SH-SY5Y (cell line): ENCODE measurements around the gene SECISBP2L.

ENCODE experiments used
- GATA2 ChIP-seq: IDR thresholded peaks from 2 replicates; pipeline ENCODE4 v1.6.1; 2011; ENCODE audit warnings: mild to moderate bottlenecking, low read depth, low read length
- GATA3 ChIP-seq: IDR thresholded peaks from 2 replicates; pipeline ENCODE4 v1.6.1; 2011; ENCODE audit warnings: low read depth, mild to moderate bottlenecking, low read length, moderate library complexity

SECISBP2L gene

DNA sequence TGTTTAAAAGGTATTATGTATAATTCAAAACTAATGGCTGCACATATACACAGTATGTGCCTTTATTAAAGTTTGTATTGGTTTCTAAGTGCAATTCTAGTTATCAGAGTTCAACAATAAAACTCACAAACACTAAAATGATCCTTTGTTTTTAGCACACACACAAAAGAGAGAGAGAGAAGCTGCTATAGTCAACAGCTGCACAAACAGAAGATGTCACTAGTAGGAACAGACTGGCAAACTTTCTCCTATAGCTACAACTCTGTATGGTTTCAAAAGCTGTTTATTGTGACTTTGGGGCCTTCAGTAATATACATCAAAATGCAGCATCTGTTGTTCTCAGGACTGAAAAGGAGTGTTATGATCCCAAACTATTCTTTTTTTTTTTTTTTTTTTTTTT, 6.1 kb downstream of the SECISBP2L start:
- TF ChIP-seq GATA2 (no peak), GATA3 (no peak)

GRCh38 chr15:49038382-49038781, 7.9 kb downstream of the SECISBP2L start:
- TF ChIP-seq GATA2 (no peak), GATA3 (no peak)

- TF ChIP-seq GATA2, result no peak
- no peak for TF ChIP-seq GATA3
These were observed 8.7 kb downstream of the SECISBP2L start for GRCh38 chr15:49037546-49037940.

GRCh38 chr15:49036650-49037545, 9.3 kb downstream of the SECISBP2L start:
- TF ChIP-seq GATA2 (no peak), GATA3 (no peak)

- TF ChIP-seq GATA2 (no peak), GATA3 (no peak)
These were observed 10.4 kb downstream of the SECISBP2L start for GRCh38 chr15:49035825-49036224.

DNA sequence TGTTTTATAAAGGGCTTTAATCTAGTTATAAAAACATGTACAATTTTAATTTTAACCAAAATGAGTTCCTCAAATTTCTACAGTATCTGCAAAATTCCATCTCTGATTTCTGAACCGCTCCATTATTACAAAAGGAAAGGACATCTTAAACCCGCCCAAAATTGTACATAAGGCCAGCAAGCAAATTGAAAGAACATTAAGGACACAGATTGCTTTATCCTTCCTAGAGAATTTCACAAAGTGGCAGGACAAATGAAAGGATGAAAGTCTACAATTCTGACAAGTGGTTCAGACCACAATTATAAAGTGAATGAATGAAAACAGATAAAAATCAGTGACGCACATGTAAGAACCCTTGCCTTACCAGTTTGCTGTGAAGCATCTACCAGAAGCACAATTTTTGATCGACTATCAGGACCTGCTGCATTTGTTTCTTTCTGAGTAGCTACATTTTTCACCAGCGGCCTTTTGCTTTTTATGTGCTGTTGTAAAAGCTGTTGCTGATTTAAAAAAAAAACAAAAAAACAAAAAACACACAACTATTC, 13.6 kb downstream of the SECISBP2L start:
- TF ChIP-seq GATA2 (no peak), GATA3 (no peak)

DNA sequence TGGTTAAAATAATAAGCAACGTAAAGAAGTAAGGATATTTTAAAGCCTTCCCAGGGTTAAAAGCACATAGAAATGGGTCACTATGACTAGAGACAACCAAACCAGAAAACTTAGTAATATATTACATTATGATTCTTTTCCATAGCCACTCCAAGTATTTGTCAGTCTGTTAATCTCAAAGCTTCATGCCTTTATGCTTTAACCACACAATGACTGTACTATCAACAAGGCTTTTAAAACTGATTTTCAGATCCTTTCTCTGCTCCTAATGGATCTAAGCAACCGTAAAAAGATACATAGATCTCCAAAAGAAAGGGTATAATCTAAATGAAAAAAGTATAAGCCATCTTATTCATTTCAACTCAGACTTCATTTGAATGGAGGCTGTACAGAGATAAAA, 14.4 kb downstream of the SECISBP2L start:
- TF ChIP-seq GATA3 (no peak), GATA2 (no peak)

- TF ChIP-seq GATA3 (no peak), GATA2 (no peak)
These were observed 19.5 kb downstream of the SECISBP2L start for GRCh38 chr15:49026700-49027099.

- no peak for TF ChIP-seq GATA2
- no peak for TF ChIP-seq GATA3
These were observed 21.4 kb downstream of the SECISBP2L start for GRCh38 chr15:49024840-49025239.

DNA sequence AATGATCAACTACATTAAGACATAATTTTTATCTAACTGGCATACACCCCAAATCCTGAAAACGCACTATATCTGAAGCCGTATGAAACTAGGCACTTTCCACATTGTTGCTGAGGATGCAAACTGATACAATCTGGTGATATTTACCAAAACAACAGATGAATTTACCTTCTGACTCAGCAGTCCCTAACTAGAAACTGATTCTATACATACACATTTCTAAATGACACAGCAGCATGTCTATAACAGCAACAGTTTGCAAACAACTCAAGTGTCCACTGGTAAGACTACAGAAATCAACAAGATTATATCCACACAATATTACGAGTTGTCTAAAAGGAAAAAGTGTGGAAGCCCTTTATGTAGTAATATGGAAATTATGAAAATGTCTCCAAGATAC, 22.9 kb downstream of the SECISBP2L start:
- TF ChIP-seq GATA2, result no peak
- no peak for TF ChIP-seq GATA3

DNA sequence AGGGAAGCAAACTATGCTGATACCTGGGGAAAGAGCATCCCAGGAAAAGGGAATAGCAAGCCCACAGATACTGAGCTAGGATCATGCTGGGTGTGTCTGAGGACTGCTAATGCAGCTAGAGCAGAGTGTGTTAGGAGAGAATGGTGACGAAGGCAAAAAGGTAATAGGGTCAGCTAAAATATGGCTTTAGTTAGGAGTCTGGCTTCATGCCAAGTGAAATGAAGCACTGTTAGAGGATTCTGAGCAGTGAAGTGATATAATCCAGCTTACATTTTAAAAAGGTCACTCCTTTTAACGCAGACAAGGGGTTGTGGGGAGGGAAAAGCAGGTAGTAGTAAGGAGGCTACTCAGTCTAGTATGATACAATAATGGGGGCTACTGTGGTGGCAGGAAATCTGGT, 30.4 kb downstream of the SECISBP2L start:
- TF ChIP-seq GATA2, result no peak
- no peak for TF ChIP-seq GATA3

DNA sequence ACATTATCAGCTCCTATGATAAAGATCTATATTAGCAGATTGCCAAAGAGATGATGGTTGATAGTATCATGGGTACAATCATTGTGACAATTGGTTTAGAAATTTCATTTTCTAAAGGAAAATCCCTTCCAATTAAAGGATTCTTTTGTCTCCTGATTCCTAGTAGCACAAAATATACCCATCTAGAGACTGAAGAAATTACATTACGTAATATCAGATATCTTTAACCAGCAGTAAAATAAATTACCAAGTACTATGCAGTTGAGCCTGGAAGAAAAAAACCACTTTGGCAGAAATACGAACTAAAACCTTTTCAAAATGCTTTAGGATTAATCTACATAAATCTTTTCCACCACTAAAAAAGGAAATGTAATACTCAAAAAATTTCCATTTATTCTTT, 46.9 kb downstream of the SECISBP2L start:
- TF ChIP-seq GATA3, result no peak
- no peak for TF ChIP-seq GATA2

GRCh38 chr15:48996276-48996675, 50.0 kb downstream of the SECISBP2L start:
- TF ChIP-seq GATA3 (no peak), GATA2 (no peak)

DNA sequence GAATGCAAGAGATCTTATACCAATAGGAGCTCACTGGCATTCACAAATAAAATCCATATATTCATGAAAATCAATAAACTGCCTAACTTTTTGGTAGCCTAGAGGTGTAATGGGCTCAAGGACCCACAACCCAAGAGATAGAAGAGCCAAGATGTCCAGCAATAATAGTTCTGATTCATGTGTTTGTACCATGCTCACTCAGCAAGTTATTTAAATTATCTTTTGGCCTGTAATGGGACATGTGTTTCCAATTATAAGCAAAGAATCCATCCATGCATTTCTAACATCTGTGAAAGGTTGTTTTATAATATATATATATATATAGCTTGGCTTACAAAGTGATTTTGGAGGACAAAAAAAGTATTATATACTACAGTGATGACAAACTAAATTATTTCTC, 52.9 kb downstream of the SECISBP2L start:
- TF ChIP-seq GATA2, result no peak
- TF ChIP-seq GATA3, result no peak

GRCh38 chr15:48992545-48992944, 53.7 kb downstream of the SECISBP2L start:
- TF ChIP-seq GATA3 (no peak), GATA2 (no peak)

- TF ChIP-seq GATA2 (no peak), GATA3 (no peak)
These were observed 54.1 kb downstream of the SECISBP2L start for GRCh38 chr15:48992096-48992495.
